Loucy (cell line): Measurements from ENCODE around the gene MAP3K13.

Experiments
- H2AFZ ChIP-seq: fragments of 200-600 bp; sonication (generic); 2 replicates; pipeline ENCODE4 v1.6.0; 2016; ENCODE audit warnings: antibody characterized with exemption, mild to moderate bottlenecking, low read length, moderate library complexity
- H3F3A ChIP-seq: fragments of 200-600 bp; 2 replicates; pipeline ENCODE4 v1.6.0; 2016; ENCODE audit warnings: antibody characterized with exemption, low read depth, mild to moderate bottlenecking
- H3K27me3 ChIP-seq: fragments of 200-600 bp; sonication (generic); 2 replicates; pipeline ENCODE4 v1.6.1; 2014; ENCODE audit warnings: low read length, mild to moderate bottlenecking; ENCODE audit not compliant: insufficient read depth, poor library complexity, severe bottlenecking
- H3K36me3 ChIP-seq: fragments of 200-600 bp; sonication (generic); 2 replicates; pipeline ENCODE4 v1.6.1; 2016; ENCODE audit warnings: low read length; ENCODE audit not compliant: insufficient read depth
- H3K4me1 ChIP-seq: fragments of 200-600 bp; sonication (generic); 2 replicates; pipeline ENCODE4 v1.5.1; 2014; ENCODE audit warnings: low read length, mild to moderate bottlenecking; ENCODE audit not compliant: insufficient read depth, poor library complexity, severe bottlenecking
- H3K4me2 ChIP-seq: fragments of 200-600 bp; sonication (generic); 2 replicates; pipeline ENCODE4 v1.6.0; 2014; ENCODE audit warnings: antibody characterized with exemption, low read length, low read depth, mild to moderate bottlenecking; ENCODE audit not compliant: poor library complexity, severe bottlenecking
- H3K4me3 ChIP-seq: fragments of 200-600 bp; sonication (generic); 2 replicates; pipeline ENCODE4 v1.5.1; 2014; ENCODE audit warnings: low read length, mild to moderate bottlenecking, mixed read lengths; ENCODE audit not compliant: poor library complexity, severe bottlenecking
- H3K79me2 ChIP-seq: fragments of 200-600 bp; sonication (generic); 2 replicates; pipeline ENCODE4 v1.6.1; 2014; ENCODE audit warnings: low read length; ENCODE audit not compliant: insufficient read depth
- H3K9ac ChIP-seq: fragments of 200-600 bp; sonication (generic); 2 replicates; pipeline ENCODE4 v1.6.0; 2014; ENCODE audit warnings: mild to moderate bottlenecking, low read depth, low read length, moderate library complexity; ENCODE audit not compliant: poor library complexity, severe bottlenecking
- H3K9me2 ChIP-seq: fragments of 200-600 bp; sonication (generic); replicated peaks from 2 replicates; pipeline ENCODE4 v1.6.1; 2016; ENCODE audit warnings: low read depth, low read length, mixed read lengths
- H3K9me3 ChIP-seq: fragments of 200-600 bp; sonication (generic); 2 replicates; pipeline ENCODE4 v1.6.1; 2014; ENCODE audit warnings: mild to moderate bottlenecking, antibody characterized with exemption, low read length, low read depth; ENCODE audit not compliant: insufficient read depth
- H4K20me1 ChIP-seq: fragments of 200-600 bp; sonication (generic); 2 replicates; pipeline ENCODE4 v1.6.0; 2014; ENCODE audit warnings: antibody characterized with exemption, low read length, mild to moderate bottlenecking; ENCODE audit not compliant: insufficient read depth, poor library complexity, severe bottlenecking
- CTCF ChIP-seq: fragments of 200-600 bp; sonication (generic); conservative IDR thresholded peaks from 2 replicates; pipeline ENCODE4 v1.5.1; 2014; ENCODE audit warnings: mild to moderate bottlenecking, antibody characterized with exemption, low read length
- EZH2phosphoT487 ChIP-seq: fragments of 200-600 bp; IDR thresholded peaks from 2 replicates; pipeline ENCODE4 v1.6.1; 2018; ENCODE audit warnings: antibody characterized with exemption, mild to moderate bottlenecking, moderate library complexity, borderline replicate concordance

Gene MAP3K13

GRCh38 chr3:185317674-185318073 lies 45.3 kb upstream of the MAP3K13 start:
- H3K9me3 ChIP-seq = no peaks in the 10 kb centered on the region
- no peak overlapping the region for H3K4me2 ChIP-seq
- no peaks in the 10 kb centered on the region for H4K20me1 ChIP-seq
- no peaks in the 10 kb centered on the region for H3F3A ChIP-seq
- TF ChIP-seq EZH2phosphoT487 (no peak), CTCF (no peak)
- no peaks in the 10 kb centered on the region for H3K4me1 ChIP-seq
- H3K27me3 ChIP-seq = no peaks in the 10 kb centered on the region
- no peaks in the 10 kb centered on the region for H3K36me3 ChIP-seq
- H3K4me3 ChIP-seq = no peak overlapping the region
- no peak overlapping the region for H3K9ac ChIP-seq
- H3K79me2 ChIP-seq = no peaks in the 10 kb centered on the region
- H2AFZ ChIP-seq = no peak overlapping the region
- H3K9me2 ChIP-seq = no peaks in the 10 kb centered on the region

GRCh38 chr3:185318141-185318540 lies 44.8 kb upstream of the MAP3K13 start:
- H3K4me2 ChIP-seq = no peak overlapping the region
- no peak overlapping the region for H3K9ac ChIP-seq
- H3K9me2 ChIP-seq = no peaks in the 10 kb centered on the region
- H3K4me1 ChIP-seq = no peaks in the 10 kb centered on the region
- H3K36me3 ChIP-seq = no peaks in the 10 kb centered on the region
- H3K27me3 ChIP-seq = no peaks in the 10 kb centered on the region
- TF ChIP-seq CTCF (no peak), EZH2phosphoT487 (no peak)
- no peaks in the 10 kb centered on the region for H4K20me1 ChIP-seq
- no peaks in the 10 kb centered on the region for H3K79me2 ChIP-seq
- no peaks in the 10 kb centered on the region for H3K9me3 ChIP-seq
- H3K4me3 ChIP-seq = no peak overlapping the region
- no peaks in the 10 kb centered on the region for H3F3A ChIP-seq
- H2AFZ ChIP-seq = no peak overlapping the region

GRCh38 chr3:185319801-185320200 lies 43.1 kb upstream of the MAP3K13 start:
- H3F3A ChIP-seq = no peaks in the 10 kb centered on the region
- no peaks in the 10 kb centered on the region for H3K9me3 ChIP-seq
- no peaks in the 10 kb centered on the region for H3K36me3 ChIP-seq
- no peaks in the 10 kb centered on the region for H4K20me1 ChIP-seq
- no peak overlapping the region for H3K9ac ChIP-seq
- no peaks in the 10 kb centered on the region for H3K27me3 ChIP-seq
- H3K4me2 ChIP-seq = no peak overlapping the region
- H3K4me3 ChIP-seq = no peak overlapping the region
- no peaks in the 10 kb centered on the region for H3K79me2 ChIP-seq
- H3K4me1 ChIP-seq = no peaks in the 10 kb centered on the region
- TF ChIP-seq CTCF = no peak
- TF ChIP-seq EZH2phosphoT487 = no peak
- H2AFZ ChIP-seq = no peak overlapping the region
- no peaks in the 10 kb centered on the region for H3K9me2 ChIP-seq
